ENCODE measurements around the gene DQX1. TPM values are rescaled to one million over a fixed set of nuclear protein-coding genes. Genes with fewer than 3 reads are reported as not detected.

Gene DQX1
- total and polyA plus RNA-seq, 9 of the 15 experiments (the other 6 are each of a cell fraction or from before 2014, with no cell fraction given) = 0.04 to 0.38 (median 0.18) TPM; not detected in 1

DNA sequence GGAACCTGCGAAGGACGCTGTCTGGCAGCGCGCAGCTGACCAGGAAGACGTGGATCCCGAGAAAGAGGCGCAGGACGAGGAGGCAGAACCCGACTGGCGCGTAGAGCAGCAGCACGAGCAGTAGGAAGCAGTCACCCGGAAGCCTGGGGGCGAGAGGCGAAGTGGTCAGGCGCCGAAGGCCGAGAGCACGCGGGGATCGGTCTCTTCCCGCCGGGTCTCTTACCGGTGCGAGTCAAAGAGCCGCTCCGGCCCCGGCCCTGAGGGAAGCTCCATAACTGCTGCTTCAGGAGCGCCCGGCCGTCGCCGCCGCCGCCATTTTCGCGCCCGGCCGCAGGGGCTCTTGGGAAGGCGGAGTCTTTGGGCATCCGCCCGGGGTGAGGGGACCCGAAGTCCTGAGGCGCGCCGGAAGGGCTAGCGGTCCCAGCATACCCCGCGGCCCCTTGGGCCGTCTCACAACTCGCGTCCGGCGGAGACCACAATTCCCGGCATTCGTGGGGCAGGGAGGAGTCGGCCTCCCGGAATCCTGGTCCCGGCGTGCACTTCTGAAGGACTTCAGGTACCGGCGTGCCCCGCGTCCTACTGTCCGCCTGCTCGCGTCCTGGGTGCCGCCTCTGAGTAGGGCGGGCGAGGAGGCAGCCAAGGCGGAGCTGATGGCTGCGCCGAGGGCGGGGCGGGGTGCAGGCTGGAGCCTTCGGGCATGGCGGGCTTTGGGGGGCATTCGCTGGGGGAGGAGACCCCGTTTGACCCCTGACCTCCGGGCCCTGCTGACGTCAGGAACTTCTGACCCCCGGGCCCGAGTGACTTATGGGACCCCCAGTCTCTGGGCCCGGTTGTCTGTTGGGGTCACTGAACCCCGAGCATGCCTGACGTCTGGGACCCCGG lies 3.6 kb upstream of the DQX1 start, which contains the start of the genes AUP1 and HTRA2 (continued):
- no peak for TF ChIP-seq ZC3H4 (CRISPR knock-in tag; IDR thresholded peaks at IDR 0.05; ENCODE audit: borderline replicate concordance)
- no peak for TF ChIP-seq MECOM (CRISPR knock-in tag; IDR thresholded peaks at IDR 0.05)
- no peak for TF ChIP-seq ETS2 (tag; IDR thresholded peaks at IDR 0.05; ENCODE audit: borderline replicate concordance, poor library complexity, severe bottlenecking)
- peak; percentile 89 for TF ChIP-seq POLR2B (IDR thresholded peaks at IDR 0.05; ENCODE audit: low read depth, partially characterized antibody)
- TF ChIP-seq, protein P1, sequence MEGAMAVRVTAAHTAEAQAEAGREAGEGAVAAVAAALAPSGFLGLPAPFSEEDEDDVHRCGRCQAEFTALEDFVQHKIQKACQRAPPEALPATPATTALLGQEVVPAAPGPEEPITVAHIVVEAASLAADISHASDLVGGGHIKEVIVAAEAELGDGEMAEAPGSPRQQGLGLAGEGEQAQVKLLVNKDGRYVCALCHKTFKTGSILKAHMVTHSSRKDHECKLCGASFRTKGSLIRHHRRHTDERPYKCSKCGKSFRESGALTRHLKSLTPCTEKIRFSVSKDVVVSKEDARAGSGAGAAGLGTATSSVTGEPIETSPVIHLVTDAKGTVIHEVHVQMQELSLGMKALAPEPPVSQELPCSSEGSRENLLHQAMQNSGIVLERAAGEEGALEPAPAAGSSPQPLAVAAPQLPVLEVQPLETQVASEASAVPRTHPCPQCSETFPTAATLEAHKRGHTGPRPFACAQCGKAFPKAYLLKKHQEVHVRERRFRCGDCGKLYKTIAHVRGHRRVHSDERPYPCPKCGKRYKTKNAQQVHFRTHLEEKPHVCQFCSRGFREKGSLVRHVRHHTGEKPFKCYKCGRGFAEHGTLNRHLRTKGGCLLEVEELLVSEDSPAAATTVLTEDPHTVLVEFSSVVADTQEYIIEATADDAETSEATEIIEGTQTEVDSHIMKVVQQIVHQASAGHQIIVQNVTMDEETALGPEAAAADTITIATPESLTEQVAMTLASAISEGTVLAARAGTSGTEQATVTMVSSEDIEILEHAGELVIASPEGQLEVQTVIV (CRISPR knock-in tag; IDR thresholded peaks at IDR 0.05; ENCODE audit: borderline replicate concordance) = no peak
- TF ChIP-seq CC2D1A (IDR thresholded peaks at IDR 0.05) = no peak
- TF ChIP-seq, protein P2, sequence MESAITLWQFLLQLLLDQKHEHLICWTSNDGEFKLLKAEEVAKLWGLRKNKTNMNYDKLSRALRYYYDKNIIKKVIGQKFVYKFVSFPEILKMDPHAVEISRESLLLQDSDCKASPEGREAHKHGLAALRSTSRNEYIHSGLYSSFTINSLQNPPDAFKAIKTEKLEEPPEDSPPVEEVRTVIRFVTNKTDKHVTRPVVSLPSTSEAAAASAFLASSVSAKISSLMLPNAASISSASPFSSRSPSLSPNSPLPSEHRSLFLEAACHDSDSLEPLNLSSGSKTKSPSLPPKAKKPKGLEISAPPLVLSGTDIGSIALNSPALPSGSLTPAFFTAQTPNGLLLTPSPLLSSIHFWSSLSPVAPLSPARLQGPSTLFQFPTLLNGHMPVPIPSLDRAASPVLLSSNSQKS (CRISPR knock-in tag; IDR thresholded peaks at IDR 0.05) = no peak; the same call in 1 of the 2 replicates
- TF ChIP-seq HIVEP1 (CRISPR knock-in tag; IDR thresholded peaks at IDR 0.05) = no peak
- TF ChIP-seq, protein P3, sequence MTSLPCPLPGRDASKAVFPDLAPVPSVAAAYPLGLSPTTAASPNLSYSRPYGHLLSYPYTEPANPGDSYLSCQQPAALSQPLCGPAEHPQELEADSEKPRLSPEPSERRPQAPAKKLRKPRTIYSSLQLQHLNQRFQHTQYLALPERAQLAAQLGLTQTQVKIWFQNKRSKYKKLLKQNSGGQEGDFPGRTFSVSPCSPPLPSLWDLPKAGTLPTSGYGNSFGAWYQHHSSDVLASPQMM (CRISPR knock-in tag; IDR thresholded peaks at IDR 0.05) = no peak
- TF ChIP-seq ZNF583 (CRISPR knock-in tag; IDR thresholded peaks at IDR 0.05) = no peak
- TF ChIP-seq, protein P4, sequence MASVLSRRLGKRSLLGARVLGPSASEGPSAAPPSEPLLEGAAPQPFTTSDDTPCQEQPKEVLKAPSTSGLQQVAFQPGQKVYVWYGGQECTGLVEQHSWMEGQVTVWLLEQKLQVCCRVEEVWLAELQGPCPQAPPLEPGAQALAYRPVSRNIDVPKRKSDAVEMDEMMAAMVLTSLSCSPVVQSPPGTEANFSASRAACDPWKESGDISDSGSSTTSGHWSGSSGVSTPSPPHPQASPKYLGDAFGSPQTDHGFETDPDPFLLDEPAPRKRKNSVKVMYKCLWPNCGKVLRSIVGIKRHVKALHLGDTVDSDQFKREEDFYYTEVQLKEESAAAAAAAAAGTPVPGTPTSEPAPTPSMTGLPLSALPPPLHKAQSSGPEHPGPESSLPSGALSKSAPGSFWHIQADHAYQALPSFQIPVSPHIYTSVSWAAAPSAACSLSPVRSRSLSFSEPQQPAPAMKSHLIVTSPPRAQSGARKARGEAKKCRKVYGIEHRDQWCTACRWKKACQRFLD (CRISPR knock-in tag; IDR thresholded peaks at IDR 0.05) = no peak
- TF ChIP-seq, protein P5, sequence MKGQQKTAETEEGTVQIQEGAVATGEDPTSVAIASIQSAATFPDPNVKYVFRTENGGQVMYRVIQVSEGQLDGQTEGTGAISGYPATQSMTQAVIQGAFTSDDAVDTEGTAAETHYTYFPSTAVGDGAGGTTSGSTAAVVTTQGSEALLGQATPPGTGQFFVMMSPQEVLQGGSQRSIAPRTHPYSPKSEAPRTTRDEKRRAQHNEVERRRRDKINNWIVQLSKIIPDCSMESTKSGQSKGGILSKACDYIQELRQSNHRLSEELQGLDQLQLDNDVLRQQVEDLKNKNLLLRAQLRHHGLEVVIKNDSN (CRISPR knock-in tag; IDR thresholded peaks at IDR 0.05) = no peak
- peak; percentile 82; the same call in 1 of the 2 replicates for TF ChIP-seq TCF7 (IDR thresholded peaks at IDR 0.05; ENCODE audit: borderline replicate concordance)
- TF ChIP-seq BDP1 (IDR thresholded peaks at IDR 0.05; ENCODE audit: insufficient read depth, insufficient read length) = no peak
- TF ChIP-seq ZNF3 (CRISPR knock-in tag; IDR thresholded peaks at IDR 0.05) = no peak
- TF ChIP-seq, protein P6, sequence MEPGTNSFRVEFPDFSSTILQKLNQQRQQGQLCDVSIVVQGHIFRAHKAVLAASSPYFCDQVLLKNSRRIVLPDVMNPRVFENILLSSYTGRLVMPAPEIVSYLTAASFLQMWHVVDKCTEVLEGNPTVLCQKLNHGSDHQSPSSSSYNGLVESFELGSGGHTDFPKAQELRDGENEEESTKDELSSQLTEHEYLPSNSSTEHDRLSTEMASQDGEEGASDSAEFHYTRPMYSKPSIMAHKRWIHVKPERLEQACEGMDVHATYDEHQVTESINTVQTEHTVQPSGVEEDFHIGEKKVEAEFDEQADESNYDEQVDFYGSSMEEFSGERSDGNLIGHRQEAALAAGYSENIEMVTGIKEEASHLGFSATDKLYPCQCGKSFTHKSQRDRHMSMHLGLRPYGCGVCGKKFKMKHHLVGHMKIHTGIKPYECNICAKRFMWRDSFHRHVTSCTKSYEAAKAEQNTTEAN (CRISPR knock-in tag; IDR thresholded peaks at IDR 0.05) = no peak
- peak; percentile 3; the same call in 1 of the 2 replicates for TF ChIP-seq BHLHE40 (IDR thresholded peaks at IDR 0.05; ENCODE audit: low read length)
- TF ChIP-seq JUND (IDR thresholded peaks at IDR 0.05; ENCODE audit: borderline replicate concordance, low read depth, low read length) = peak; percentile 71
- TF ChIP-seq JUND (tag; IDR thresholded peaks at IDR 0.05; ENCODE audit: borderline replicate concordance, low read depth, low read length) = no peak; the same call in 2 of the 3 replicates
- no peak; the same call in 1 of the 2 replicates for TF ChIP-seq HNRNPL (IDR thresholded peaks at IDR 0.05; ENCODE audit: low read depth, low read length)

All from K562 (cell line).